ENCODE measurements around the gene SORCS3. TPM values are rescaled to one million over a fixed set of nuclear protein-coding genes. Genes with fewer than 3 reads are reported as not detected.

SORCS3 gene
- total RNA-seq, 4 donors from 2014 or later = 0.26 to 0.50 (median 0.41) TPM

DNA sequence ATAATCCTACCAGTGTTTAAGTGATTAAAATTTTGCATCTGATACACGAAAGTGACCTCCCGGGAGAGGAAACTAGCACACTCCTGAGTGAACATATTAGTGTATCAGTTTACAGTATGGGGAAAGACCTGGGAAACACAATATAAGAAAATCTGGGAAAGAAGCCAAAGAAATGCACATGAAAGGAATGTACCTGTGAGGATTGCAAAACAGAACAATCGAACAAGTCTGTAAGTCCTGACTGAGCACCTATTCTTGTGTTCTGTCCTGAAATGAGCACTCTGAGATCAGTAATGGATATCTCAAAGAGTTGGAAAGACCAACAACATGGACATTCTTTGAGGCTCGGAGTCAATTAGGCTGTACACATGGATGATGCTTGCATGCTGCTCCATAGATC, 554.7 kb downstream of the SORCS3 start:
- 83% methylated on average over 4 of the region's 4 CpGs for WGBS

DNA sequence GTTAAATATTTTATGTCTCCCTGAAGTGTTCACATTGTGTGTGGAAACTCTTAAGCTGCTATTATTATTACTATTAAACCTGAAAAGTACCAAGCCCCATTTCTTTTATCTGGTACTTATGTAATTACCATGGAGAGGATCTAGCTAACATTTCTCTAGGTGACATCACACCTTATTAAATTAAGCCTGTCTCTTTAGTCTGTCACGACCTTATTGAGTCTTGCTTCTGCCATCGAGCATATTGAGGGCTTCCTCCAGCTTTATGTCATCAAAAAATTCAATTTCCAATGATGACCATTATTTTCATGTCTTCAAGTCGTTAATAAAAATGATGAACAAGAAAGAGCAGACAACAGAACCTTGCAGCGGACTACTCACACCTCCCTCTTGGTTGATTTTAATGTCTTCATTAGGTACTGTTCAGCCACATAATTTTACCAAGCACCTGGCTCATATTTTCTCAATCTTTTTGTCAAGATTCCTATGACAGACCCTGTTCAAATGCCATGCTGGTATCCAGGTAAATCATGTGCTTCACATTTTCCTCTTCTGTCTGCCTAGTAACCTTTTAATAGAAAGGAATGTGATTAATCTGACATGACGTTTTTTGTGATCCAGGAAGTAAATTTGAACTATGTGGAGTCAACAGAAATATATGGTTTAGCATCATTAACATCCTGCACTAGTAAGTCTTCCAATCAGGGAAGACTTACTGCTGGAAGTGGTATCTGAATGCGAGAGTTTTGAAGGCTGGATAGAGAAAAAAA, 556.7 kb downstream of the SORCS3 start:
- TF ChIP-seq CTCF (IDR thresholded peaks at IDR 0.05) (no peak), POLR2A (IDR thresholded peaks at IDR 0.05; ENCODE audit: low read depth) (no peak), EP300 (IDR thresholded peaks at IDR 0.05) (no peak), POLR2AphosphoS5 (IDR thresholded peaks at IDR 0.05) (no peak)
- Histone ChIP-seq H3K9me3 (no peaks in the 10 kb centered on the region), H3K4me1 (no peaks in the 10 kb centered on the region), H3K27ac (replicated peaks in 1 of 4) (no peak overlapping the region), H3K27me3 (no peaks in the 10 kb centered on the region), H3K4me3 (no peak overlapping the region), H3K36me3 (no peaks in the 10 kb centered on the region)
- no peak for DNase-seq (ENCODE audit: extremely low spot score)
- intact Hi-C loops (cut with DNase I) = no loop called here
- WGBS = 66% methylated on average over 6 of the region's 6 CpGs

More for the DNA sequence above, 554.7 kb downstream of the SORCS3 start:
- no peaks in the 10 kb centered on the region for H3K9me3 ChIP-seq
- no peaks in the 10 kb centered on the region for H3K36me3 ChIP-seq
- H3K4me1 ChIP-seq = no peaks in the 10 kb centered on the region
- no peak overlapping the region for H3K4me3 ChIP-seq
- DNase-seq (ENCODE audit: extremely low spot score) = no peak
- no peak for TF ChIP-seq CTCF (IDR thresholded peaks at IDR 0.05)
- no peak overlapping the region for H3K27ac ChIP-seq (replicated peaks in 1 of 4)
- no peaks in the 10 kb centered on the region for H3K27me3 ChIP-seq
- intact Hi-C loops (cut with DNase I) = no loop called here

GRCh38 chr10:105206616-105207015, 565.5 kb downstream of the SORCS3 start:
- no peaks in the 10 kb centered on the region for H3K9me3 ChIP-seq
- H3K4me1 ChIP-seq = no peaks in the 10 kb centered on the region
- TF ChIP-seq CTCF (IDR thresholded peaks at IDR 0.05) = no peak
- TF ChIP-seq POLR2AphosphoS5 (IDR thresholded peaks at IDR 0.05) = no peak
- TF ChIP-seq POLR2A (IDR thresholded peaks at IDR 0.05; ENCODE audit: low read depth) = no peak
- no peaks in the 10 kb centered on the region for H3K36me3 ChIP-seq
- intact Hi-C loops (cut with DNase I) = no loop called here
- no peak overlapping the region for H3K4me3 ChIP-seq
- no peak for DNase-seq (ENCODE audit: extremely low spot score)
- H3K27ac ChIP-seq (replicated peaks in 1 of 4) = no peak overlapping the region
- no peaks in the 10 kb centered on the region for H3K27me3 ChIP-seq

GRCh38 chr10:105207476-105207995, 566.4 kb downstream of the SORCS3 start:
- Histone ChIP-seq H3K9me3 (no peaks in the 10 kb centered on the region), H3K4me1 (no peaks in the 10 kb centered on the region), H3K36me3 (no peaks in the 10 kb centered on the region), H3K27ac (replicated peaks in 1 of 4) (no peak overlapping the region), H3K27me3 (no peaks in the 10 kb centered on the region), H3K4me3 (no peak overlapping the region)
- WGBS = 54% methylated on average over 4 of the region's 4 CpGs
- TF ChIP-seq EP300 (IDR thresholded peaks at IDR 0.05) = no peak
- TF ChIP-seq POLR2A (IDR thresholded peaks at IDR 0.05; ENCODE audit: low read depth) = no peak
- no peak for TF ChIP-seq CTCF (IDR thresholded peaks at IDR 0.05)
- no peak for TF ChIP-seq POLR2AphosphoS5 (IDR thresholded peaks at IDR 0.05)
- intact Hi-C loops (cut with DNase I) = no loop called here
- no peak for DNase-seq (ENCODE audit: extremely low spot score)

DNA sequence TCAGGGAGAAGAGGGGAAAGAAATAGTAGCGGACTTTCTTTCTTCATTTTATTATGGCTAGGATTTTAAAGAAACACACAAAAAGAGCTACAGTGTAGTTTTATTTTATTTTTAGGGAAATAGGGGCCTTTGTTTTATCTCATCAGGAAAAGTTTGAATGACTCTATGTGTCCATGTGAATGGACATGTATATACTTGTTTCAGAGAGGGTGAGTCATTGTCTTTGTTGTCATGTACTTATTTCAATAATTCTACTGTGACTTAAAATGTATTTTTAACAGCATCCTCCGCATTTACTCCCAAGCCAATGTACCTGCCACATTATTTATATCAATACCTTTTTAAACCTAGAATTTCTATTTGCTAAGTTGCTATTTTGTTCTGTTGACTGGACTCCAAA, 569.5 kb downstream of the SORCS3 start:
- TF ChIP-seq EP300 (IDR thresholded peaks at IDR 0.05) = no peak
- TF ChIP-seq CTCF (IDR thresholded peaks at IDR 0.05) = no peak
- TF ChIP-seq POLR2AphosphoS5 (IDR thresholded peaks at IDR 0.05) = no peak
- TF ChIP-seq POLR2A (IDR thresholded peaks at IDR 0.05; ENCODE audit: low read depth) = no peak
- Histone ChIP-seq H3K27ac (replicated peaks in 1 of 4) (no peak overlapping the region), H3K4me1 (no peaks in the 10 kb centered on the region), H3K36me3 (no peaks in the 10 kb centered on the region), H3K4me3 (no peak overlapping the region), H3K27me3 (no peaks in the 10 kb centered on the region), H3K9me3 (no peaks in the 10 kb centered on the region)
- WGBS = 96% methylated on average over 2 of the region's 2 CpGs
- DNase-seq (ENCODE audit: extremely low spot score) = no peak
- intact Hi-C loops (cut with DNase I) = no loop called here

Data from esophagus muscularis mucosa (tissue), 4 donors.